Stomach (tissue), 9 donors: ENCODE measurements around the gene CD151. TPM values are rescaled to one million over a fixed set of nuclear protein-coding genes. Genes with fewer than 3 reads are reported as not detected.

Source experiments
- DNase-seq, 2 donors: peaks; one replicate each; pipeline versions ENCODE4 v3.0.0 to v3.0.0-alpha.2; 2013 to 2019
- H3K27ac ChIP-seq, 5 donors: fragments of 200-600 bp in 4 of 5; sonication (generic) in 4 of 5; one replicate each; pipeline ENCODE4 v1.5.1; 2013 to 2019; ENCODE audit warnings: mild to moderate bottlenecking in 1 of 5, moderate library complexity in 1 of 5
- H3K27me3 ChIP-seq, 3 donors: fragments of 200-600 bp; sonication (generic); one replicate each; pipeline ENCODE4 v1.5.1; 2017 to 2019; ENCODE audit warnings: mixed run types in 1 of 3
- H3K36me3 ChIP-seq, 4 donors: fragments of 200-600 bp; sonication (generic); 1 replicate in 3 of 4; 2 replicates in 1 of 4; pipeline ENCODE4 v1.5.1; 2016 to 2019
- H3K4me1 ChIP-seq, 4 donors: fragments of 200-600 bp; sonication (generic); one replicate each; pipeline ENCODE4 v1.5.1; 2016 to 2019
- H3K4me3 ChIP-seq, 4 donors: fragments of 200-600 bp; sonication (generic) in 3 of 4; one replicate each; pipeline ENCODE4 v1.5.1; 2016 to 2019; ENCODE audit warnings: mild to moderate bottlenecking in 1 of 4
- H3K9me3 ChIP-seq, 4 donors: fragments of 200-600 bp; sonication (generic); one replicate each; pipeline ENCODE4 v1.5.1; 2016 to 2019
- CTCF ChIP-seq, 7 experiments: fragments of 450-650 bp in 4 of 7; fragments of 200-600 bp in 3 of 7; sonication (generic) in 3 of 7; IDR thresholded peaks; one replicate each; pipeline ENCODE4 v1.5.1; 2016 to 2019; ENCODE audit warnings: antibody characterized with exemption in 7 of 7, control low read depth in 2 of 7, mild to moderate bottlenecking in 1 of 7
- EP300 ChIP-seq: sonication (generic); formaldehyde crosslinking; IDR thresholded peaks from one replicate; pipeline ENCODE4 v1.6.1; 2017; ENCODE audit warnings: antibody characterized with exemption
- POLR2A ChIP-seq, 4 donors: fragments of 450-650 bp; IDR thresholded peaks; one replicate each; pipeline ENCODE4 v1.6.1; 2016; ENCODE audit warnings: antibody characterized with exemption in 4 of 4, control low read depth in 2 of 4, mild to moderate bottlenecking in 1 of 4, moderate library complexity in 1 of 4
- POLR2AphosphoS5 ChIP-seq, 3 donors: sonication (generic); formaldehyde crosslinking; IDR thresholded peaks; one replicate each; pipeline ENCODE4 v1.6.1; 2016; ENCODE audit warnings: antibody characterized with exemption in 3 of 3
- WGBS, 5 donors: extraction: QIAGEN DNeasy Blood & Tissue Kit in 3 of 5; methylation state at CpG; one replicate each; pipeline versions ENCODE4 v1.1.5 to v1.1.7; 2013 to 2018; 5-methylcytosine and 5-hydroxymethylcytosine counted together
- intact Hi-C: fragments of 100-400 bp; cut with DNase I; formaldehyde crosslinking; loops from one replicate; pipeline ENCODE4 v1.15.1; 2023; ENCODE audit warnings: low total_unique reads
- polyA plus RNA-seq, 3 donors: library from polyadenylated mRNA; stranded (reverse); fragments of 200-250 nt; gene quantifications; one replicate each; pipeline ENCODE4 v1.2.3, GENCODE V29; 2013
- total RNA-seq, 5 donors: library from RNA; depleted of rRNA; stranded (reverse); fragments of >200 nt; gene quantifications; one replicate each; pipeline versions ENCODE4 v1.1.0 to v1.2.3, GENCODE V29; 2014 to 2016
- donor health status: healthy with polysubstance abuse.
- donor health status: Bipolar disorder and iron deficiency.
- donor health status: healthy.

CD151 gene
- total and polyA plus RNA-seq, 8 donors, result 66.7 to 293 (median 159) TPM

- Histone ChIP-seq H3K36me3 (peaks cover 32 to 40% (median 39%) of the 10 kb centered on the region in 4 donors), H3K9me3 (no peaks in the 10 kb centered on the region), H3K27me3 (peaks cover 0 to 80% (median 40%) of the 10 kb centered on the region in 3 donors), H3K4me3 (peak overlapping the region; percentile 46 to 56 (median 50)), H3K4me1 (peaks cover 83 to 100% (median 97%) of the 10 kb centered on the region in 4 donors), H3K27ac (peak overlapping the region; percentile 89 to 96 (median 94))
- TF ChIP-seq POLR2A (IDR thresholded peaks at IDR 0.05) (no peak), POLR2AphosphoS5 (IDR thresholded peaks at IDR 0.05) (no peak), EP300 (no peak), CTCF (IDR thresholded peaks at IDR 0.05) (no peak)
- DNase-seq, result no peak
- intact Hi-C loops, result no loop called here
- 0 to 5% (median 2%) methylated on average over 12 to 22 of the region's 22 CpGs for WGBS, 5 donors
These were observed 6.0 kb upstream of the CD151 start for GRCh38 chr11:826836-827145.

GRCh38 chr11:827146-827896 lies 5.4 kb upstream of the CD151 start:
- H3K27ac ChIP-seq, result peak overlapping the region; percentile 89 to 96 (median 94)
- peaks cover 29 to 35% (median 34%) of the 10 kb centered on the region in 4 donors for H3K36me3 ChIP-seq
- intact Hi-C loops, result no loop called here
- H3K9me3 ChIP-seq, result no peaks in the 10 kb centered on the region
- peaks cover 0 to 86% (median 40%) of the 10 kb centered on the region in 3 donors for H3K27me3 ChIP-seq
- 1 to 8% (median 2%) methylated on average over 18 to 66 of the region's 66 CpGs for WGBS, 5 donors
- H3K4me3 ChIP-seq, result peak overlapping the region; percentile 46 to 56 (median 50)
- no peak for TF ChIP-seq EP300
- peak in 1 of 4 donors; percentile 36 for TF ChIP-seq POLR2A (IDR thresholded peaks at IDR 0.05)
- no peak for TF ChIP-seq CTCF (IDR thresholded peaks at IDR 0.05)
- peak in 2 of 3 donors; percentile 39 to 46 for TF ChIP-seq POLR2AphosphoS5 (IDR thresholded peaks at IDR 0.05)
- peaks cover 80 to 100% (median 97%) of the 10 kb centered on the region in 4 donors for H3K4me1 ChIP-seq
- DNase-seq, result peak; percentile 84 to 89

- Histone ChIP-seq H3K27me3 (peaks cover 0 to 90% (median 40%) of the 10 kb centered on the region in 3 donors), H3K4me1 (peaks cover 79 to 99% (median 96%) of the 10 kb centered on the region in 4 donors), H3K4me3 (peak within 1 kb of the TSS; percentile 46 to 56 (median 50)), H3K9me3 (no peaks in the 10 kb centered on the region), H3K27ac (peak within 1 kb of the TSS; percentile 89 to 96 (median 94)), H3K36me3 (peaks cover 24 to 30% (median 29%) of the 10 kb centered on the region in 4 donors)
- no peak for DNase-seq
- TF ChIP-seq CTCF (IDR thresholded peaks at IDR 0.05) (no peak), POLR2AphosphoS5 (IDR thresholded peaks at IDR 0.05) (no peak), POLR2A (IDR thresholded peaks at IDR 0.05) (no peak), EP300 (no peak)
- intact Hi-C loops, result no loop called here
- 6 to 36% (median 29%) methylated on average over 2 to 5 of the region's 5 CpGs for WGBS, 5 donors
These were observed 4.9 kb upstream of the CD151 start, which contains the start of gene CRACR2B for GRCh38 chr11:827897-828192. Gene CRACR2B (plus strand): TSS chr11:827919. CDS start chr11:828608, 689 bp downstream.

- 42 to 57% (median 54%) methylated on average over 6 to 21 of the region's 21 CpGs for WGBS, 5 donors
- DNase-seq, result no peak
- peaks cover 80 to 98% (median 93%) of the 10 kb centered on the region in 4 donors for H3K4me1 ChIP-seq
- peaks cover 0 to 90% (median 40%) of the 10 kb centered on the region in 3 donors for H3K27me3 ChIP-seq
- H3K36me3 ChIP-seq, result peaks cover 18 to 23% (median 21%) of the 10 kb centered on the region in 4 donors
- H3K27ac ChIP-seq, result peak overlapping the region; percentile 89 to 96 (median 94)
- TF ChIP-seq EP300, result no peak
- TF ChIP-seq CTCF (IDR thresholded peaks at IDR 0.05), result no peak
- TF ChIP-seq POLR2A (IDR thresholded peaks at IDR 0.05), result no peak
- TF ChIP-seq POLR2AphosphoS5 (IDR thresholded peaks at IDR 0.05), result no peak
- no peaks in the 10 kb centered on the region for H3K9me3 ChIP-seq
- intact Hi-C loops, result no loop called here
- H3K4me3 ChIP-seq, result peak overlapping the region; percentile 35 to 54 (median 40)
These were observed 4.1 kb upstream of the CD151 start for GRCh38 chr11:828506-829175.
